GM23338 (cell line): ENCODE data around the gene LINGO4. TPM values are rescaled to one million over a fixed set of nuclear protein-coding genes. Genes with fewer than 3 reads are reported as not detected.
"Not testable (repeated sequence)": the region's sequence is repeated elsewhere in the genome, so short reads cannot be mapped to it uniquely, and the experiment has no call there.

Experiments
- ATAC-seq: fragments of 200-7000 bp; cut with Tn5 transposase; 3 replicates; pipeline ENCODE4 v1.9.1; 2020
- DNase-seq: peaks from one replicate; pipeline ENCODE4 v3.0.0-alpha.2; 2015; ENCODE audit warnings: low spot score
- H2AFZ ChIP-seq: fragments of 200-600 bp; sonication (generic); 2 replicates; pipeline ENCODE4 v1.8.0; 2016; ENCODE audit warnings: antibody characterized with exemption, mild to moderate bottlenecking, moderate library complexity
- H3F3A ChIP-seq: fragments of 200-600 bp; sonication (generic); replicated peaks from 2 replicates; pipeline ENCODE4 v1.8.0; 2017; ENCODE audit warnings: antibody characterized with exemption, mixed run types, low read depth
- H3K27ac ChIP-seq: fragments of 200-600 bp; sonication (generic); 2 replicates; pipeline ENCODE4 v1.6.1; 2016; ENCODE audit warnings: low read depth
- H3K27me3 ChIP-seq: fragments of 200-600 bp; sonication (generic); 2 replicates; pipeline ENCODE4 v1.8.0; 2016; ENCODE audit warnings: mild to moderate bottlenecking, mixed run types, moderate library complexity; ENCODE audit not compliant: insufficient read depth
- H3K36me3 ChIP-seq: fragments of 200-600 bp; sonication (generic); 2 replicates; pipeline ENCODE4 v1.8.0; 2016; ENCODE audit warnings: mild to moderate bottlenecking; ENCODE audit not compliant: insufficient read depth
- H3K4me1 ChIP-seq: fragments of 200-600 bp; sonication (generic); 2 replicates; pipeline ENCODE4 v1.8.0; 2016; ENCODE audit warnings: mild to moderate bottlenecking, moderate library complexity; ENCODE audit not compliant: insufficient read depth
- H3K4me2 ChIP-seq: fragments of 200-600 bp; sonication (generic); 2 replicates; pipeline ENCODE4 v1.7.1; 2017; ENCODE audit warnings: mixed run types
- H3K4me3 ChIP-seq: fragments of 200-600 bp; sonication (generic); 2 replicates; pipeline ENCODE4 v1.6.1; 2016; ENCODE audit warnings: mixed run types
- H3K79me2 ChIP-seq: fragments of 200-600 bp; sonication (generic); replicated peaks from 2 replicates; pipeline ENCODE4 v1.8.0; 2017; ENCODE audit warnings: mild to moderate bottlenecking; ENCODE audit not compliant: insufficient read depth
- H3K9me2 ChIP-seq: fragments of 200-600 bp; sonication (generic); 2 replicates; pipeline ENCODE4 v1.8.0; 2017; ENCODE audit not compliant: insufficient read depth
- H4K20me1 ChIP-seq: fragments of 200-600 bp; sonication (generic); replicated peaks from 2 replicates; pipeline ENCODE4 v1.8.0; 2017; ENCODE audit warnings: mild to moderate bottlenecking; ENCODE audit not compliant: insufficient read depth
- H3K27ac Mint-ChIP-seq: 2 replicates; pipeline ENCODE4 v1.8.0; 2020; ENCODE audit warnings: inconsistent platforms, mild to moderate bottlenecking, moderate library complexity, mixed read lengths
- H3K27me3 Mint-ChIP-seq: 3 replicates; pipeline ENCODE4 v1.8.0; 2022; ENCODE audit warnings: low read depth, mild to moderate bottlenecking, moderate library complexity, mixed read lengths, inconsistent platforms; ENCODE audit not compliant: insufficient read depth, poor library complexity
- H3K36me3 Mint-ChIP-seq: 3 replicates; pipeline ENCODE4 v1.8.0; 2021; ENCODE audit warnings: low read depth, mild to moderate bottlenecking, inconsistent platforms, moderate library complexity, mixed read lengths
- H3K4me1 Mint-ChIP-seq: 3 replicates; pipeline ENCODE4 v1.8.0; 2020; ENCODE audit warnings: mild to moderate bottlenecking, inconsistent platforms, mixed read lengths
- H3K4me3 Mint-ChIP-seq: 3 replicates; pipeline ENCODE4 v1.8.0; 2021; ENCODE audit warnings: moderate library complexity, mild to moderate bottlenecking, inconsistent platforms, mixed read lengths
- H3K9me3 Mint-ChIP-seq: 3 replicates; pipeline ENCODE4 v1.8.0; 2020; ENCODE audit warnings: moderate library complexity, mild to moderate bottlenecking, inconsistent platforms, mixed read lengths
- CREB1 ChIP-seq: fragments of 250-450 bp; sonication (Bioruptor Pico); IDR thresholded peaks from 2 replicates; pipeline ENCODE4 v1.5.0; 2020; ENCODE audit warnings: low read depth, mild to moderate bottlenecking, moderate library complexity
- CTCF ChIP-seq, 2 experiments: fragments of 200-600 bp in 1 of 2; sonication (generic) in 1 of 2; conservative IDR thresholded peaks; 2 replicates each; pipeline versions ENCODE4 v1.5.1 to v1.6.1; 2016 to 2017; ENCODE audit warnings: antibody characterized with exemption in 2 of 2, low read depth in 2 of 2, mild to moderate bottlenecking in 2 of 2, moderate library complexity in 1 of 2
- EZH2 ChIP-seq: fragments of 200-600 bp; sonication (generic); IDR thresholded peaks from one replicate; pipeline ENCODE4 v1.8.0; 2017; ENCODE audit warnings: antibody characterized with exemption, mild to moderate bottlenecking, low read depth; ENCODE audit not compliant: unreplicated experiment
- JUNB ChIP-seq: IDR thresholded peaks from one replicate; pipeline ENCODE4 v1.6.1; 2016; ENCODE audit warnings: antibody characterized with exemption; ENCODE audit not compliant: unreplicated experiment
- POLR2AphosphoS5 ChIP-seq: IDR thresholded peaks from 2 replicates; pipeline ENCODE4 v1.6.1; 2016; ENCODE audit warnings: antibody characterized with exemption, low read depth
- ZNF114 ChIP-seq: fragments of 250-450 bp; sonication (Bioruptor Pico); IDR thresholded peaks from 2 replicates; pipeline ENCODE4 v1.5.0; 2020; ENCODE audit warnings: mild to moderate bottlenecking, moderate library complexity
- polyA plus RNA-seq: library from polyadenylated mRNA; unstranded; fragments of >200 nt; fragmentation: Nextera tagmentation; extraction: Ambion mirVana; gene quantifications from 2 replicates; pipeline ENCODE4 v1.2.1, GENCODE V29; 2016
- total RNA-seq: library from RNA; depleted of rRNA; stranded (reverse); fragments of >200 nt; shearing (Covaris generic); gene quantifications from 2 replicates; pipeline ENCODE4 v1.2.3, GENCODE V29; 2014

Gene LINGO4
- total and polyA plus RNA-seq, 2 experiments from 2014 or later, result not detected

- Mint-ChIP-seq H3K4me1 (peaks cover 11% of the 10 kb centered on the region; the same call in 2 of the 3 replicates), H3K27me3 (peaks cover 6% of the 10 kb centered on the region), H3K4me3 (no peak overlapping the region), H3K36me3 (no peaks in the 10 kb centered on the region), H3K9me3 (peaks cover 2% of the 10 kb centered on the region; the same call in 1 of the 3 replicates), H3K27ac (no peak overlapping the region)
- TF ChIP-seq CREB1 (CRISPR knock-in tag) (no peak), CTCF (conservative IDR thresholded peaks at IDR 0.05; ENCODE audit: low read depth in 2 of 2) (no peak)
- ATAC-seq, result no peak
- no peak overlapping the region for H2AFZ ChIP-seq
- no peak for DNase-seq
- no peaks in the 10 kb centered on the region for H4K20me1 ChIP-seq
- H3K79me2 ChIP-seq, result peaks cover 3% of the 10 kb centered on the region; the same call in 1 of the 2 replicates
- H3K4me2 ChIP-seq, result no peak overlapping the region
- no peaks in the 10 kb centered on the region for H3K9me2 ChIP-seq
- no peaks in the 10 kb centered on the region for H3K27me3 ChIP-seq
- H3K36me3 ChIP-seq, result no peaks in the 10 kb centered on the region
- H3F3A ChIP-seq, result peaks cover 6% of the 10 kb centered on the region; the same call in 1 of the 2 replicates
- no peak overlapping the region for H3K27ac ChIP-seq
- no peak overlapping the region for H3K4me3 ChIP-seq
- peaks cover 11% of the 10 kb centered on the region for H3K4me1 ChIP-seq
Observed at GRCh38 chr1:151787689-151788088, 17.5 kb downstream of the LINGO4 start.

GRCh38 chr1:151783796-151784195, 21.4 kb downstream of the LINGO4 start:
- H3K4me1 ChIP-seq, result peaks cover 1% of the 10 kb centered on the region; the same call in 1 of the 2 replicates
- no peaks in the 10 kb centered on the region for H4K20me1 ChIP-seq
- no peaks in the 10 kb centered on the region for H3K36me3 ChIP-seq
- H3K4me3 ChIP-seq, result no peak overlapping the region
- no peaks in the 10 kb centered on the region for H3K9me2 ChIP-seq
- TF ChIP-seq POLR2AphosphoS5 (no peak), JUNB (no peak), EZH2 (no peak)
- H2AFZ ChIP-seq, result no peak overlapping the region
- H3K4me2 ChIP-seq, result no peak overlapping the region
- H3K27ac ChIP-seq, result no peak overlapping the region
- H3K79me2 ChIP-seq, result 0 out of 2 replicates have a peak, but pooled peaks cover 3% of the 10 kb centered on the region
- H3K27me3 ChIP-seq, result no peaks in the 10 kb centered on the region
- Mint-ChIP-seq H3K4me1 (peaks cover 1% of the 10 kb centered on the region; the same call in 2 of the 3 replicates), H3K27ac (no peak overlapping the region), H3K36me3 (peaks cover 12% of the 10 kb centered on the region), H3K27me3 (no peaks in the 10 kb centered on the region), H3K9me3 (no peaks in the 10 kb centered on the region), H3K4me3 (no peak overlapping the region)
- no peaks in the 10 kb centered on the region for H3F3A ChIP-seq
- DNase-seq (no peak), ATAC-seq (no peak)

DNA sequence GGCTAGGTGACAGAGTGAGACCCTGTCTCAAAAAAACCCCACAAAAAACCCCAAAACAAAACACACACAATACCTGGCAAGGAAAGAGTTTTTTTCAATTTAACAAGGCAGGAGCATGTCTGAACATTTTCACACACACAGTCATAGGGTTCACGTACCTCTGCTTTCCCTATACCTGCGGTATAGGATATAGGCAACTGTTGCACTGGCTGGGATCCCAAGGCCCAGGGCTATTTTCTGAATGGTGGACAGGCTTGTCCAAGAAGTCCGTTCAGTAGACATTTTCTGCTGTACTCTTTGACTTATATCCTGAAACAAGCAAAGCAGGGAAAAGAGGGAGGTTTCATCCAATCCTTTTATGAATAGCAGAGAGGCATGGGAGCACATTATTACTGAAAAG, 22.5 kb downstream of the LINGO4 start:
- DNase-seq, result no peak
- Histone ChIP-seq H3K36me3 (no peaks in the 10 kb centered on the region), H4K20me1 (no peaks in the 10 kb centered on the region), H3K9me2 (no peaks in the 10 kb centered on the region), H3K4me3 (no peak overlapping the region), H2AFZ (no peak overlapping the region), H3K4me1 (no peaks in the 10 kb centered on the region), H3K27ac (no peak overlapping the region), H3K27me3 (no peaks in the 10 kb centered on the region), H3K79me2 (0 out of 2 replicates have a peak, but pooled peaks cover 3% of the 10 kb centered on the region), H3F3A (no peaks in the 10 kb centered on the region), H3K4me2 (no peak overlapping the region)
- Mint-ChIP-seq H3K9me3 (no peaks in the 10 kb centered on the region), H3K36me3 (peaks cover 18% of the 10 kb centered on the region), H3K27me3 (no peaks in the 10 kb centered on the region), H3K4me3 (no peak overlapping the region), H3K27ac (no peak overlapping the region), H3K4me1 (no peaks in the 10 kb centered on the region)
- ATAC-seq, result no peak
- no peak for TF ChIP-seq CREB1 (CRISPR knock-in tag)
- no peak for TF ChIP-seq ZNF114 (CRISPR knock-in tag)

GRCh38 chr1:151782026-151782425, 23.2 kb downstream of the LINGO4 start:
- H3K27ac Mint-ChIP-seq, H3K27me3 Mint-ChIP-seq, H3K9me3 Mint-ChIP-seq, H3F3A ChIP-seq, ATAC-seq, H3K36me3 ChIP-seq, H3K27ac ChIP-seq, H3K4me3 Mint-ChIP-seq, DNase-seq, H3K9me2 ChIP-seq, H3K4me3 ChIP-seq, H3K79me2 ChIP-seq, H3K27me3 ChIP-seq, H3K4me1 ChIP-seq, H2AFZ ChIP-seq, H3K4me2 ChIP-seq, H3K4me1 Mint-ChIP-seq, H4K20me1 ChIP-seq: not testable (repeated sequence)
- peaks cover 19% of the 10 kb centered on the region for H3K36me3 Mint-ChIP-seq

- not testable (repeated sequence) for H3K27me3 ChIP-seq, DNase-seq, H3K27ac ChIP-seq, H3K4me1 Mint-ChIP-seq, H3K9me3 Mint-ChIP-seq, H3K4me2 ChIP-seq, ATAC-seq, H3K9me2 ChIP-seq, H3K27me3 Mint-ChIP-seq, H2AFZ ChIP-seq, H3K79me2 ChIP-seq, H3K4me3 Mint-ChIP-seq, H3F3A ChIP-seq, H3K27ac Mint-ChIP-seq, H3K36me3 ChIP-seq, H4K20me1 ChIP-seq, H3K4me1 ChIP-seq, H3K4me3 ChIP-seq
- peaks cover 25% of the 10 kb centered on the region for H3K36me3 Mint-ChIP-seq
Observed at GRCh38 chr1:151780736-151781135, 24.5 kb downstream of the LINGO4 start.
